ENCODE results near the gene KBTBD8.

Gene KBTBD8

GRCh38 chr3:67015702-67016484 lies 17.8 kb downstream of the KBTBD8 start:
- no peak overlapping the region for H3K27ac ChIP-seq
- no peaks in the 10 kb centered on the region for H3K9me3 ChIP-seq (ENCODE audit: severe bottlenecking)
- TF ChIP-seq CTCF (IDR thresholded peaks at IDR 0.05; ENCODE audit: low read depth, low read length), result no peak
- H3K36me3 ChIP-seq, result no peaks in the 10 kb centered on the region
- DNase-seq, result no peak
- no peak overlapping the region for H3K4me3 ChIP-seq (ENCODE audit: low read depth, low read length)
- H3K27me3 ChIP-seq (ENCODE audit: insufficient read depth, low read depth, severe bottlenecking), result no peaks in the 10 kb centered on the region

GRCh38 chr3:67016522-67017080 lies 18.5 kb downstream of the KBTBD8 start:
- Histone ChIP-seq H3K36me3 (no peaks in the 10 kb centered on the region), H3K27ac (no peak overlapping the region), H3K27me3 (ENCODE audit: insufficient read depth, low read depth, severe bottlenecking) (no peaks in the 10 kb centered on the region), H3K9me3 (ENCODE audit: severe bottlenecking) (no peaks in the 10 kb centered on the region), H3K4me3 (ENCODE audit: low read depth, low read length) (no peak overlapping the region)
- no peak for DNase-seq
- TF ChIP-seq CTCF (IDR thresholded peaks at IDR 0.05; ENCODE audit: low read depth, low read length), result no peak

- Histone ChIP-seq H3K4me3 (ENCODE audit: low read depth, low read length) (no peak overlapping the region), H3K36me3 (no peaks in the 10 kb centered on the region), H3K27me3 (ENCODE audit: insufficient read depth, low read depth, severe bottlenecking) (no peaks in the 10 kb centered on the region), H3K9me3 (ENCODE audit: severe bottlenecking) (no peaks in the 10 kb centered on the region), H3K27ac (no peak overlapping the region)
- no peak for TF ChIP-seq CTCF (IDR thresholded peaks at IDR 0.05; ENCODE audit: low read depth, low read length)
- DNase-seq, result no peak
Observed at GRCh38 chr3:67017211-67017610, 19.1 kb downstream of the KBTBD8 start.

- TF ChIP-seq CTCF (IDR thresholded peaks at IDR 0.05; ENCODE audit: low read depth, low read length), result no peak
- H3K9me3 ChIP-seq (ENCODE audit: severe bottlenecking), result no peaks in the 10 kb centered on the region
- no peak for DNase-seq
- H3K27me3 ChIP-seq (ENCODE audit: insufficient read depth, low read depth, severe bottlenecking), result no peaks in the 10 kb centered on the region
- no peak overlapping the region for H3K4me3 ChIP-seq (ENCODE audit: low read depth, low read length)
- H3K27ac ChIP-seq, result no peak overlapping the region
- H3K36me3 ChIP-seq, result no peaks in the 10 kb centered on the region
Observed at GRCh38 chr3:67018105-67018788, 20.1 kb downstream of the KBTBD8 start.

GRCh38 chr3:67018789-67019526 lies 20.9 kb downstream of the KBTBD8 start:
- no peak for DNase-seq
- Histone ChIP-seq H3K4me3 (ENCODE audit: low read depth, low read length) (no peak overlapping the region), H3K36me3 (no peaks in the 10 kb centered on the region), H3K9me3 (ENCODE audit: severe bottlenecking) (no peaks in the 10 kb centered on the region), H3K27me3 (ENCODE audit: insufficient read depth, low read depth, severe bottlenecking) (no peaks in the 10 kb centered on the region), H3K27ac (no peak overlapping the region)
- no peak for TF ChIP-seq CTCF (IDR thresholded peaks at IDR 0.05; ENCODE audit: low read depth, low read length)

Measured in WERI-Rb-1 (cell line).